H1 (cell line): ENCODE data around the gene TDRD6. TPM values are rescaled to one million over a fixed set of nuclear protein-coding genes. Genes with fewer than 3 reads are reported as not detected.

ENCODE experiments used
- CTCF ChIA-PET: fragments of 300-600 bp; sonication (Branson Sonifier 250); formaldehyde crosslinking; loops from one replicate; lab custom pipeline; 2021; ENCODE audit not compliant: partially characterized antibody; lab: Charles Lee
- POLR2A ChIA-PET: fragments of 300-600 bp; sonication (Branson Sonifier 250); formaldehyde crosslinking; loops from one replicate; lab custom pipeline; 2021; ENCODE audit warnings: inconsistent platforms; ENCODE audit not compliant: partially characterized antibody; lab: Charles Lee
- DNase-seq, 2 experiments: peaks; one replicate each; pipeline versions ENCODE4 v3.0.0 to v3.0.0-alpha.2; 2010 to 2022; ENCODE audit warnings: low spot score in 2 of 2, low read depth in 1 of 2, mixed read lengths in 1 of 2
- FAIRE-seq: peaks from 2 replicates; lab custom pipeline; 2011; peaks lifted over from hg19 to GRCh38; lab: Jason Lieb, UNC
- H2AFZ ChIP-seq: 2 replicates; pipeline ENCODE4 v1.8.1; 2012; ENCODE audit warnings: low read length, inconsistent platforms
- H2AK5ac ChIP-seq: 2 replicates; pipeline ENCODE4 v1.6.1; 2013; ENCODE audit warnings: low read depth, low read length
- H2BK120ac ChIP-seq: replicated peaks from 2 replicates; pipeline ENCODE3; 2013; ENCODE audit warnings: low read depth, low read length, inconsistent platforms
- H2BK12ac ChIP-seq: 2 replicates; pipeline ENCODE4 v1.6.1; 2013; ENCODE audit warnings: low read depth, low read length
- H2BK15ac ChIP-seq: 2 replicates; pipeline ENCODE4 v1.6.1; 2013; ENCODE audit warnings: low read length
- H2BK20ac ChIP-seq: 2 replicates; pipeline ENCODE4 v1.6.1; 2013; ENCODE audit warnings: low read length
- H2BK5ac ChIP-seq: 2 replicates; pipeline ENCODE4 v1.6.1; 2013; ENCODE audit warnings: low read depth, low read length
- H3K14ac ChIP-seq: 2 replicates; pipeline ENCODE4 v1.6.1; 2013; ENCODE audit warnings: inconsistent platforms; ENCODE audit not compliant: insufficient read length
- H3K18ac ChIP-seq: 2 replicates; pipeline ENCODE4 v1.6.1; 2013; ENCODE audit warnings: low read length; ENCODE audit errors: extremely low read depth
- H3K23ac ChIP-seq: 2 replicates; pipeline ENCODE4 v1.6.1; 2013; ENCODE audit warnings: inconsistent platforms; ENCODE audit not compliant: insufficient read length
- H3K23me2 ChIP-seq: 2 replicates; pipeline ENCODE4 v1.6.1; 2013; ENCODE audit warnings: low read depth, low read length
- H3K27ac ChIP-seq: 2 replicates; pipeline ENCODE4 v1.6.1; 2011; ENCODE audit warnings: low read depth, low read length, inconsistent platforms
- H3K27me3 ChIP-seq, 4 experiments: replicated peaks in 1 of 4; 1 replicate in 1 of 4; 2 replicates in 3 of 4; pipeline versions ENCODE4 v1.6.1 to v1.8.1; 2011 to 2013; ENCODE audit warnings: low read length in 3 of 4, mild to moderate bottlenecking in 3 of 4, inconsistent platforms in 2 of 4, mixed read lengths in 2 of 4, moderate library complexity in 1 of 4; ENCODE audit not compliant: control insufficient read depth in 3 of 4, insufficient read depth in 3 of 4; ENCODE audit errors: extremely low read depth in 1 of 4
- H3K36me3 ChIP-seq, 4 experiments: 2 replicates each; pipeline versions ENCODE4 v1.6.1 to v1.8.1; 2011 to 2013; ENCODE audit warnings: mild to moderate bottlenecking in 4 of 4, low read length in 3 of 4, moderate library complexity in 2 of 4, control low read depth in 1 of 4, inconsistent platforms in 1 of 4; ENCODE audit not compliant: insufficient read depth in 4 of 4, control insufficient read depth in 2 of 4
- H3K4ac ChIP-seq: replicated peaks from 2 replicates; pipeline ENCODE3; 2013; ENCODE audit warnings: low read length, low read depth, mixed read lengths, inconsistent platforms; ENCODE audit not compliant: insufficient read length
- H3K4me1 ChIP-seq, 4 experiments: replicated peaks in 1 of 4; 1 replicate in 1 of 4; 2 replicates in 3 of 4; pipeline versions ENCODE4 v1.6.1 to v1.8.1; 2011 to 2013; ENCODE audit warnings: low read length in 3 of 4, inconsistent platforms in 2 of 4, mixed read lengths in 1 of 4; ENCODE audit not compliant: insufficient read depth in 4 of 4, control insufficient read depth in 3 of 4
- H3K4me2 ChIP-seq, 2 experiments: 2 replicates each; pipeline versions ENCODE4 v1.6.1 to v1.8.1; 2011 to 2013; ENCODE audit warnings: low read depth in 2 of 2, low read length in 2 of 2, control low read depth in 1 of 2, inconsistent platforms in 1 of 2, mild to moderate bottlenecking in 1 of 2; ENCODE audit not compliant: insufficient read depth in 1 of 2
- H3K4me3 ChIP-seq, 4 experiments: fragments of 200-600, 300-600 bp in 1 of 4; sonication (generic), shearing (Covaris generic), sonication (Bioruptor Twin) in 1 of 4; 2 replicates each; pipeline versions ENCODE4 v1.5.1 to v1.8.1; 2011 to 2016; ENCODE audit warnings: low read length in 4 of 4, low read depth in 3 of 4, control low read depth in 2 of 4, inconsistent platforms in 2 of 4, mild to moderate bottlenecking in 2 of 4, mixed read lengths in 1 of 4, moderate library complexity in 1 of 4; ENCODE audit not compliant: insufficient read depth in 2 of 4; ENCODE audit errors: extremely low read depth in 1 of 4
- H3K56ac ChIP-seq: replicated peaks from 2 replicates; pipeline ENCODE3; 2013; ENCODE audit warnings: low read depth, mild to moderate bottlenecking, mixed read lengths, low read length, inconsistent platforms; ENCODE audit not compliant: insufficient read length
- H3K79me1 ChIP-seq: 2 replicates; pipeline ENCODE4 v1.6.1; 2013; ENCODE audit warnings: low read depth, low read length, control low read depth
- H3K79me2 ChIP-seq, 2 experiments: 2 replicates each; pipeline versions ENCODE4 v1.6.1 to v1.8.1; 2012 to 2013; ENCODE audit warnings: low read length in 2 of 2, mild to moderate bottlenecking in 2 of 2, inconsistent platforms in 1 of 2; ENCODE audit not compliant: insufficient read depth in 2 of 2, control insufficient read depth in 1 of 2
- H3K9ac ChIP-seq, 4 experiments: replicated peaks in 1 of 4; 1 replicate in 1 of 4; 2 replicates in 3 of 4; pipeline versions ENCODE4 v1.6.1 to v1.8.1; 2011 to 2013; ENCODE audit warnings: low read depth in 3 of 4, low read length in 3 of 4, control low read depth in 2 of 4, mild to moderate bottlenecking in 2 of 4, moderate library complexity in 2 of 4, inconsistent platforms in 1 of 4; ENCODE audit errors: extremely low read depth in 1 of 4
- H3K9me3 ChIP-seq, 2 experiments: 2 replicates each; pipeline versions ENCODE4 v1.6.1 to v1.8.1; 2012 to 2013; ENCODE audit warnings: mild to moderate bottlenecking in 2 of 2, moderate library complexity in 2 of 2, control low read depth in 1 of 2, inconsistent platforms in 1 of 2, low read depth in 1 of 2, low read length in 1 of 2, mixed read lengths in 1 of 2; ENCODE audit not compliant: insufficient read depth in 2 of 2
- H4K20me1 ChIP-seq, 2 experiments: replicated peaks in 1 of 2; 2 replicates each; pipeline versions ENCODE3 to v1.8.1; 2011 to 2013; ENCODE audit warnings: inconsistent platforms in 2 of 2, low read length in 2 of 2, mild to moderate bottlenecking in 1 of 2; ENCODE audit not compliant: insufficient read depth in 2 of 2, control insufficient read depth in 1 of 2
- H4K5ac ChIP-seq: 2 replicates; pipeline ENCODE4 v1.6.1; 2013; ENCODE audit warnings: low read length, low read depth, mixed read lengths, inconsistent platforms; ENCODE audit not compliant: insufficient read length
- H4K8ac ChIP-seq: 2 replicates; pipeline ENCODE4 v1.8.0; 2013; ENCODE audit warnings: mild to moderate bottlenecking, moderate library complexity, low read length, inconsistent platforms; ENCODE audit not compliant: insufficient read depth; ENCODE audit errors: extremely low read depth
- H4K91ac ChIP-seq: replicated peaks from 2 replicates; pipeline ENCODE3; 2013; ENCODE audit warnings: low read length, mixed read lengths, inconsistent platforms; ENCODE audit not compliant: insufficient read length
- CHD1 ChIP-seq: IDR thresholded peaks from 2 replicates; pipeline ENCODE4 v1.6.1; 2012; ENCODE audit warnings: low read depth, low read length, improper control_type of control experiment
- CTBP2 ChIP-seq: IDR thresholded peaks from 2 replicates; pipeline ENCODE4 v1.7.0; 2011; ENCODE audit warnings: borderline replicate concordance, mild to moderate bottlenecking, moderate library complexity, mixed read lengths, low read length; ENCODE audit not compliant: insufficient read depth, insufficient read length
- GTF2F1 ChIP-seq: IDR thresholded peaks from 2 replicates; pipeline ENCODE4 v1.6.1; 2012; ENCODE audit warnings: low read depth, low read length, improper control_type of control experiment, borderline replicate concordance
- NANOG ChIP-seq: IDR thresholded peaks from 2 replicates; pipeline ENCODE4 v1.6.1; 2011; ENCODE audit warnings: low read length, low read depth, mild to moderate bottlenecking, inconsistent platforms; ENCODE audit not compliant: insufficient read depth, poor library complexity, severe bottlenecking
- POU5F1 ChIP-seq: IDR thresholded peaks from 2 replicates; pipeline ENCODE4 v1.6.1; 2011; ENCODE audit warnings: low read depth, mild to moderate bottlenecking, low read length, moderate library complexity
- RBBP5 ChIP-seq: IDR thresholded peaks from 2 replicates; pipeline ENCODE4 v1.7.1; 2012; ENCODE audit warnings: low read depth, mild to moderate bottlenecking, inconsistent platforms, low read length, moderate library complexity, borderline replicate concordance
- RFX5 ChIP-seq: IDR thresholded peaks from 2 replicates; pipeline ENCODE4 v1.6.1; 2011; ENCODE audit warnings: low read depth, low read length, improper control_type of control experiment, borderline replicate concordance
- RNF2 ChIP-seq: fragments of 200-900, 300-1000 bp; sonication (generic); IDR thresholded peaks from 2 replicates; pipeline ENCODE4 v1.7.1; 2016; ENCODE audit warnings: borderline replicate concordance, low read depth, mild to moderate bottlenecking, antibody characterized with exemption, low read length; ENCODE audit not compliant: poor library complexity, severe bottlenecking; ENCODE audit errors: missing control alignments
- TAF1 ChIP-seq: IDR thresholded peaks from 2 replicates; pipeline ENCODE4 v1.6.1; 2011; ENCODE audit warnings: mild to moderate bottlenecking, low read depth, low read length
- TCF12 ChIP-seq: IDR thresholded peaks from 2 replicates; pipeline ENCODE4 v1.6.1; 2011; ENCODE audit warnings: low read depth, mild to moderate bottlenecking, low read length
- WGBS, 2 experiments: shearing (Covaris generic) in 1 of 2; methylation state at CpG; one replicate each; pipeline versions ENCODE4 v1.1.6 to v1.1.7; 2013 to 2015; ENCODE audit warnings: low lambda C conversion rate in 2 of 2, mixed read lengths in 2 of 2, inconsistent platforms in 1 of 2, low coverage in 1 of 2, missing lambda C conversion rate in 1 of 2; ENCODE audit not compliant: insufficient replicate concordance in 2 of 2, insufficient coverage in 1 of 2, insufficient read length in 1 of 2; ENCODE audit errors: extremely low coverage in 1 of 2, missing lambda C conversion rate in 1 of 2; 5-methylcytosine and 5-hydroxymethylcytosine counted together
- polyA plus RNA-seq, 7 experiments: library from polyadenylated mRNA; depleted of rRNA in 3 of 7; stranded (reverse) in 5 of 7; unstranded in 2 of 7; fragments of >200 nt in 5 of 7; fragments of 200-250 nt in 2 of 7; gene quantifications; 1 replicate in 5 of 7; 2 replicates in 1 of 7; 4 replicates in 1 of 7; pipeline versions ENCODE4 v1.2.1 to v1.2.3, GENCODE V29; 2011 to 2013; ENCODE audit warnings: missing spikeins in 2 of 7, mixed read lengths in 2 of 7
- total RNA-seq: library from RNA; stranded (reverse); fragmentation: NEBNext Ultra II Directional; extraction: Animal tissue kit (Norgen Biotek cat#: 25700); gene quantifications from 2 replicates; pipeline ENCODE4 v1.2.1, GENCODE V29; 2021
- TF ChIP-seq, protein P1 (sequence below): IDR thresholded peaks from 2 replicates; pipeline ENCODE4 v1.6.1; 2011; ENCODE audit warnings: low read length, improper control_type of control experiment

Gene TDRD6
- total and polyA plus RNA-seq, 2 of the 8 experiments (the other 6 are each of a cell fraction or from before 2014, with no cell fraction given), result 0.06 to 0.19 TPM

DNA sequence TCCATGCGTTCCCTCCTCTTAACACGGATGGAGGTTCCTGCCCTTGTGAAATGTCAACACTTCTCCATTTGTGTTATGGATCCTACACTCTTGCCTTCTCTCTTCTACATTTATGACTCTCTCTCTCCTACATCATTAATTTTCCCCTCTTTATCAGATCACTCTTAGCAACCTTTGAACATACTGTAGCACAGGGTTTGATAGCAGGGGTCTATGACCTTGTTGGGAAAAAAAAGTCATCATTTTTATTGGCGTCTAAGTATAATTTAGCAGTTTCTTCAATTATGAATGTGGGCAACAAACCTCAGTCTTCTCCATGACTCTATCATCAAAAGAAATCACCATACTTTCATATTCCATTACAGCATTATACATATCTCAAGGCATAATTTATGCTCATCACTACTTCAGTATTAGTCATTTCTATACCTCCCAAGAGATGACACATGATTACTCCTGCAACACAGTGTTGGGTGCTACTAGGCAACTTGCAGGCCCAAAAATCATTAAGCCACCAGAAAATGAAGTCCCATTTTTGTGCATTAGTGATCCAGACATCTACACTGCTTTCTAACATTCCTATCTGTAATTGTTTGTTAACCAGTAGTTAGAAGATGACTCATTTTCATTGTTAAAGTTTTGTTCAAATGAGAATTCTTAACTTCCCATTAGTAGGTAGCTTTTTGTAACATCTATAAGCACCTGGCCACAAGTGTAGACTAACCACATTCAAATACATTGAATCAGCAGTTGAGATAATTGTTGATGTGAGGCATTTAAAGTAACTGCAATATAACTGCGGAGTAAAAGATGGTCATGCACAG is 44.5 kb upstream of the TDRD6 start:
- Histone ChIP-seq H3K36me3 (no peaks in the 10 kb centered on the region), H3K9ac (no peak overlapping the region), H4K8ac (no peak overlapping the region), H3K27ac (no peak overlapping the region), H2BK15ac (no peak overlapping the region), H4K20me1 (no peaks in the 10 kb centered on the region), H3K4me1 (no peaks in the 10 kb centered on the region), H4K91ac (no peak overlapping the region), H3K79me1 (no peaks in the 10 kb centered on the region), H3K4me3 (no peak overlapping the region), H2BK5ac (no peak overlapping the region), H2BK20ac (no peak overlapping the region), H3K56ac (no peak overlapping the region), H3K14ac (no peak overlapping the region), H3K23me2 (no peaks in the 10 kb centered on the region; the same call in 1 of the 2 replicates), H3K23ac (no peak overlapping the region), H2BK12ac (no peak overlapping the region), H3K18ac (no peak overlapping the region), H2AFZ (no peak overlapping the region), H3K4me2 (no peak overlapping the region), H4K5ac (no peak overlapping the region), H2BK120ac (no peak overlapping the region), H3K4ac (no peak overlapping the region), H3K9me3 (no peaks in the 10 kb centered on the region), H3K79me2 (no peaks in the 10 kb centered on the region), H3K27me3 (no peaks in the 10 kb centered on the region), H2AK5ac (no peak overlapping the region)
- POLR2A ChIA-PET, result no interaction called here
- WGBS, 2 experiments, result 90% methylated on average over 4 of the region's 4 CpGs; no CpG with 5 or more reads in 1 of the 2 experiments
- DNase-seq (no peak), FAIRE-seq (no peak)
- CTCF ChIA-PET, result no interaction called here
- TF ChIP-seq NANOG (no peak), POU5F1 (no peak), CHD1 (no peak), RFX5 (no peak), GTF2F1 (no peak), RNF2 (no peak), CTBP2 (no peak), TAF1 (no peak), RBBP5 (no peak), TCF12 (no peak)
- TF ChIP-seq, protein P1, sequence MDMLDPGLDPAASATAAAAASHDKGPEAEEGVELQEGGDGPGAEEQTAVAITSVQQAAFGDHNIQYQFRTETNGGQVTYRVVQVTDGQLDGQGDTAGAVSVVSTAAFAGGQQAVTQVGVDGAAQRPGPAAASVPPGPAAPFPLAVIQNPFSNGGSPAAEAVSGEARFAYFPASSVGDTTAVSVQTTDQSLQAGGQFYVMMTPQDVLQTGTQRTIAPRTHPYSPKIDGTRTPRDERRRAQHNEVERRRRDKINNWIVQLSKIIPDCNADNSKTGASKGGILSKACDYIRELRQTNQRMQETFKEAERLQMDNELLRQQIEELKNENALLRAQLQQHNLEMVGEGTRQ, result no peak
